Spinal cord (tissue), 10 donors: ENCODE measurements around the gene PDXDC1. TPM values are rescaled to one million over a fixed set of nuclear protein-coding genes. Genes with fewer than 3 reads are reported as not detected.
"Not testable (repeated sequence)": the region's sequence is repeated elsewhere in the genome, so short reads cannot be mapped to it uniquely, and the experiment has no call there.

Experiments used
- DNase-seq, 6 donors: peaks; one replicate each; pipeline versions ENCODE4 v3.0.0 to v3.0.0-alpha.2; 2013 to 2015; ENCODE audit warnings: low spot score in 6 of 6, low read depth in 4 of 6
- H3K27ac ChIP-seq: one replicate; pipeline ENCODE4 v1.5.1; 2013; ENCODE audit warnings: low read depth, low read length, control low read depth
- H3K27me3 ChIP-seq: one replicate; pipeline ENCODE4 v1.6.1; 2013; ENCODE audit warnings: low read length; ENCODE audit not compliant: control insufficient read depth, insufficient read depth
- H3K36me3 ChIP-seq: one replicate; pipeline ENCODE4 v1.6.1; 2013; ENCODE audit warnings: low read length; ENCODE audit not compliant: control insufficient read depth, insufficient read depth
- H3K4me1 ChIP-seq: one replicate; pipeline ENCODE4 v1.6.1; 2013; ENCODE audit warnings: low read length; ENCODE audit not compliant: control insufficient read depth, insufficient read depth
- H3K4me3 ChIP-seq: one replicate; pipeline ENCODE4 v1.5.1; 2013; ENCODE audit warnings: low read depth, low read length, control low read depth
- H3K9me3 ChIP-seq: one replicate; pipeline ENCODE4 v1.6.1; 2013; ENCODE audit warnings: low read length; ENCODE audit not compliant: control insufficient read depth, insufficient read depth
- WGBS: methylation state at CpG from one replicate; pipeline ENCODE4 v1.1.5; 2013; ENCODE audit warnings: missing lambda C conversion rate; ENCODE audit not compliant: insufficient coverage; 5-methylcytosine and 5-hydroxymethylcytosine counted together
- polyA plus RNA-seq, 2 donors: library from polyadenylated mRNA; unstranded; fragments of 120-200 nt; gene quantifications; one replicate each; pipeline ENCODE4 v1.2.1, GENCODE V29; 2013; ENCODE audit not compliant: insufficient read length in 2 of 2
- total RNA-seq, 2 donors: library from RNA; depleted of rRNA in 1 of 2; stranded (reverse); fragments of 120-200 nt in 1 of 2; fragments of >200 nt in 1 of 2; gene quantifications; one replicate each; pipeline versions ENCODE4 v1.2.3 to v1.2.4, GENCODE V29; 2013 to 2014
- donor health status: healthy.

Gene PDXDC1
- total and polyA plus RNA-seq, 4 donors = 52.3 to 82.9 (median 57.8) TPM

DNA sequence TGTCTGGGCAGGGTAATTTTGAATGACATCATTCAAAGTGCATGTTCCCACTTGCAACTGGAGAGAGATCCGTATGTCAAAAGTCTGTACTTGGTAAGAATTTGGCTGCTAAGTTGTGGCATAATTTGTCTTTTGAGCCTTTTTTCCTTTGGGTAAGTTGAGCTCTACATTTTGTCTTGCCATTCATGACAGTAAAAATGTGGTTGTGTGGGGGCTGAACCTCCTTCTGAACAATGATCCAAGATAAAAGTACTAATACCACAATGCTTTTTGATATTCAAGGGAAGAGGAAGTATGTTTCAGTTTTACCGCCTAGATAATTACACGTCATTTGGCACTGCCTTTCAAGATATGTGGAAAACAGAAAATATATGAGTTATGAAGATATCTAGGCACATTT is 32.1 kb upstream of the PDXDC1 start:
- not testable (repeated sequence) for H3K27ac ChIP-seq, H3K4me1 ChIP-seq, DNase-seq, H3K9me3 ChIP-seq, H3K27me3 ChIP-seq, H3K36me3 ChIP-seq, H3K4me3 ChIP-seq
- WGBS = no CpG with 5 or more reads among the region's 3 CpGs

DNA sequence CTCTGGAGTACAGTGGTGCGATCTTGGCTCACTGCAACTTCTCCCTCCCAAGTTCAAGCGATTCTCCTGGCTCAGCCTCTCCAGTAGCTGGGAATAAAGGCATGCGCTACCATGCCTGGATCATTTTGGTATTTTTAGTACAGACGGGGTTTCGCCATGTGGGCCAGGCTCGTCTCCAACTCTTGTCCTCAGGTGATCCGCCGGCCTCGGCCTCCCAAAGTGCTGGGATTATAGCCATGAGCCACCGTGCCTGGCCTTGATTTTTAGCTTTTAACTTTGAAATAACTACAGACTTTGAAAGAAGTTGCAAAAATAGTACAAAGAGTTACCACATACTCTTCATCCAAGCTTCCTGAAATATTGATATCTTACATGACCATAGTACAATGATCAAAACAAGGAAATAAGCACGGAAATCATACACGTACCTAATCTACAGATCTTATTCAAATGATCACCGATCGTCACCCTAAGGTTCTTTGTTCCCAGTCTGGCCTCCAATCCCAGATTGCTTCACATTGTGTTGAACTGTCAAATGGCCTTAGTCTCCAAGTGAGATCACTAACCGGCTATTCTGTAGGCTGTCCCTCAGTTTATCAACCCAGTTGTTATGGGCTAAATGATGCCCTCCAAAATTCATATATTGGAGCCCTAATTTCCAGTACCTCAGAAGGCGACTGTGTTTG is 19.1 kb upstream of the PDXDC1 start:
- Histone ChIP-seq H3K9me3 (no peaks in the 10 kb centered on the region), H3K27me3 (no peaks in the 10 kb centered on the region), H3K27ac (no peak overlapping the region), H3K4me3 (no peak overlapping the region), H3K4me1 (peaks cover 13% of the 10 kb centered on the region), H3K36me3 (peaks cover 2% of the 10 kb centered on the region)
- DNase-seq = no peak
- WGBS = 91% methylated on average over 14 of the region's 16 CpGs

DNA sequence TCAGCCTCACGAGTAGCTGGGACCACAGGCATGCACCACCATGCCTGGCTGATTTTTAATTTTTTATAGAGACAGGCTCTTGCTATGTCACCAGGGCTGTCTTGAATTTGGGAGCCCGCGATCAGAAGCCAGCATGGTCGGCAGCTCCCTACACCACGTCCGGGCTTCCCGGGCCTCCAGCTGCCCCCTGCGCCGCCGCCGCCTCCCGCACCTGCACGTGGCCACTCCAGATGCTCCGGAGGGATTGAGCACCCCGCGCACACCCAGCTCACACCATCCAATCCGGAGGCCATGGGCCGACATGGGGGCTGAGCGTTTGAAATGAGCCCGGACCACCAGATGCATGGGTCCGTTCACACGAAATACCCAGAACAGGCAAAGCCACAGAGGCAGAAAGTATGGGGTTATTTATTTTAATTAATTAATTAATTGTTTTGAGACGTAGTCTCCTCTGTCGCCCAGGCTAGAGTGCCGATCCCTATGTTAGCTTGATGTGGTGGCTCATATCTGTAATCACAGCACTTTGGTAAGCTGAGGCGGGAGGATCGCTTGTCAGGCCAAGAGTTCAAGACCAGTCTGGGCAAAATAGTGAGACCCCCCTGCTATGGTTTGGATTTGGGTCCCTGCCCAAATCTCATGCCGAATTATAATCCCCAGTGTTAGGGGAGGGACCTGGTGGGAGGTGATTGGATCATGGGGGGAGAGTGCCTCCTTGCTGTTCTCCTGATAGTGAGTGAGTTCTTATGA is 17.1 kb upstream of the PDXDC1 start:
- no peak for DNase-seq
- WGBS = 95% methylated on average over 24 of the region's 28 CpGs

DNA sequence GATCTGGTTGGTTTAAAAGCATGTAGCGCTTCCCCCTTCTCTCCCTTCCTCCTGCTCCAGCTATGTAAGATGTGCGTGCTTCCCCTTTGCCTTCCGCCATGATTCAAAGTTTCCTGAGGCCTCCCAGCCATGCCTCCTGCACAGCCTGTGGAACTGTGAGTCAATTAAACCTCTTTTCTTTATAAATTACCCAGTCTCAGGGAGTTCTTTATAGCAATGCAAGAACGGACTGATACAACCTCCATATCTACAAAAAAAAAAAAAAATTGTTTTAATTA is 16.6 kb upstream of the PDXDC1 start:
- H3K4me3 ChIP-seq = no peak overlapping the region
- DNase-seq = peak in 1 of 6 donors; percentile 16
- H3K36me3 ChIP-seq = peaks cover 2% of the 10 kb centered on the region
- no peak overlapping the region for H3K27ac ChIP-seq
- H3K27me3 ChIP-seq = peaks cover 3% of the 10 kb centered on the region
- H3K9me3 ChIP-seq = peaks cover 1% of the 10 kb centered on the region
- peaks cover 13% of the 10 kb centered on the region for H3K4me1 ChIP-seq
- WGBS = 79% methylated on average over 3 of the region's 4 CpGs

More for the DNA sequence above, 17.1 kb upstream of the PDXDC1 start:
- Histone ChIP-seq H3K27ac (no peak overlapping the region), H3K27me3 (no peaks in the 10 kb centered on the region), H3K36me3 (peaks cover 2% of the 10 kb centered on the region), H3K4me3 (no peak overlapping the region), H3K9me3 (no peaks in the 10 kb centered on the region), H3K4me1 (peaks cover 13% of the 10 kb centered on the region)

DNA sequence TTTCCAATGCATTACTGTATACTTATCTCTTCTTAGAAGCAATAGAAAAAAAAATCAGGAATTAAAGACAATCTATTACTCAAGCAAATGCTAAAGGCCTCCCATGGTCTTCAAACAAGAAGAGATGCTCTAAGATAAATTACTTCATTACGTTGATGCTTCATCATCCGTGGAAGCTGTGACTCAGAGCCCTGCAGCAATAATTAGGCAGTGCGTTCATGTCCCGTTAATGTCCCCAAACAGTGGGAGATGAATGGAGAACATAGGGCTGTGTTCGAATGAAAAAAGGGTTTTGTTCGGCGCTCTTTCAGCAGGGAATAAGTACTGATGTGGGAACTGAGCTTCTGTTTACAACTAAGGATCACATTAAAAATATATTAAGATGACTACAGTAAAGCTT is 15.9 kb upstream of the PDXDC1 start:
- WGBS = 22% methylated on average over 4 of the region's 7 CpGs
- H3K27ac ChIP-seq = no peak overlapping the region
- no peak overlapping the region for H3K4me3 ChIP-seq
- peaks cover 8% of the 10 kb centered on the region for H3K27me3 ChIP-seq
- peaks cover 2% of the 10 kb centered on the region for H3K36me3 ChIP-seq
- peaks cover 13% of the 10 kb centered on the region for H3K4me1 ChIP-seq
- peaks cover 5% of the 10 kb centered on the region for H3K9me3 ChIP-seq
- DNase-seq = peak; percentile 31 to 98 (median 70)

DNA sequence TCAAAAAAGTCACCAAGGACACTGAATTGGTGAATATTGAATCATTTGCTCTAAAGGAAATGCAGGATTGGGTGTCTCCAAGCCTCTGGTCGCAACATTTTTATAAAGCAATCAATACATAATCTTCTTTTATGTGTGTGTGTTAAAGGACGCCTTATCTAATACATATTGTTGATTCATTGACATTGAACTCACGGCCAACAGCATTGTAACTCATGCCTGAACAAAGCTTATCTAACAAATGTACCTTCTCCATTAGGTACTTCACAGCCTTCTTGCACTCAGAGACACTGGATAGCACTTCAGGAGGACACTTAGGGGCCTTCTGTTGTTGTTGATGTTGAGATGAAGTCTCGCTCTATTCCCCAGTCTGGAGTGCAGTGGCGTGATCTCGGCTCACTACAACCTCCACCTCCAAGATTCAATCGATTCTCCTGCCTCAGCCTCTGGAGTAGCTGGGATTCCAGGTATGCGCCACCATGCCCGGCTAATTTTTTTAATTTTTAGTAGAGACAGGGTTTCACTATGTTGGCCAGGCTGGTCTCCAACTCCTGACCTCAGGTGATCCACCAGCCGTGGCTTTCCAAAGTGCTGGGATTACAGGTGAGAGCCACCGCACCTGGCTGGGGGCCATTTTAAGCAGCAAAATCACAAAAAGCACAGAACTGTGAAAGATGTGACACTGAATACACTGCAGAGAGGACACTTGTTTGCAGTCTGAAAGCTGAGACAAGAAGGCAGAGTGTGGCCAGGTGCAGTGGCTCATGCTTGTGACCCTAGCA is 13.2 kb upstream of the PDXDC1 start:
- no peak for DNase-seq
- 96% methylated on average over 4 of the region's 11 CpGs for WGBS
- Histone ChIP-seq H3K4me1 (peaks cover 13% of the 10 kb centered on the region), H3K4me3 (no peak overlapping the region), H3K27me3 (peaks cover 8% of the 10 kb centered on the region), H3K27ac (no peak overlapping the region), H3K36me3 (peaks cover 2% of the 10 kb centered on the region), H3K9me3 (peaks cover 5% of the 10 kb centered on the region)

DNA sequence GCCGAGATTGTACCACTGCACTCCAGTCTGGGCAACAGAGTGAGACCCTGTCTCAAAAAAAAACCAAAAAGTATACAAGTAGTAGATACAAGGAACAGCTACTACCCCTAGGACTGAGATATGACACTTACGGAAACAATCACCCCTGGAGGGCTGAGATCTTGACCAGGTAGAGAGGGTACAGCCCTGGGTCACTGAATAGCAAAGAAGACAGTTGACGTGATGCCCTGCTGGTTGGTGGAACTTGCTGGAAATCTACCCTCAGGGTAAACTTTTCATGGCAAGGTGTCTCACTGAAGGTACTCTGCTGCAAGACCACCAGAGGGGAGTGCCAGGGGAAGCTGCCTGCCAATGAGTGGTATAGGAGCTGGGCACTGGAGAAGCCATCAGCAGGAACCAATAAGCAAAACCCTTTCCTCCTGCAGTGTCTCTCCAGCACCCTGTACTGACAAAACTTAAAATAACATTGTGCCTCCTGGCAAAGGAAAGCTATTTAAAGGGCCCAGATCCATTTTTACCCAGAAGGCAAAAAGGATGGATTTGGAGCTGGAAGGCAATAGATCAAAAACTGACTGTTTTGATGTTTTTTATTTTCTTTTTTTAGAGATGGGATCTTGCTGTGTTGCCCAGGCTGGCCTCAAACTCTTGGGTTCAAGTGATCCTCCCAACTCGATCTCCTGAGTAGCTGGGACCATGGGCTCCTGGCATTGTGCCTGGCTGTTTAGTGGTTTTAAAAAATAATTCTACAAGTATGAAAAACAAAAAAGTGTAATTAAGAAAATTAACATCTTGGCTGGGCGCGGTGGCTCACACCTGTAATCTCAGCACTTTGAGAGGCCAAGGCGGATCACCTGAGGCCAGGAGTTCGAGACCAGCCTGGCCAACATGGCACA is 11.3 kb upstream of the PDXDC1 start:
- Histone ChIP-seq H3K27ac (no peak overlapping the region), H3K4me1 (peaks cover 3% of the 10 kb centered on the region), H3K27me3 (peaks cover 8% of the 10 kb centered on the region), H3K9me3 (peaks cover 5% of the 10 kb centered on the region), H3K36me3 (no peaks in the 10 kb centered on the region), H3K4me3 (no peak overlapping the region)
- 98% methylated on average over 2 of the region's 8 CpGs for whole genome bisulfite sequencing
- no peak for DNase-seq

DNA sequence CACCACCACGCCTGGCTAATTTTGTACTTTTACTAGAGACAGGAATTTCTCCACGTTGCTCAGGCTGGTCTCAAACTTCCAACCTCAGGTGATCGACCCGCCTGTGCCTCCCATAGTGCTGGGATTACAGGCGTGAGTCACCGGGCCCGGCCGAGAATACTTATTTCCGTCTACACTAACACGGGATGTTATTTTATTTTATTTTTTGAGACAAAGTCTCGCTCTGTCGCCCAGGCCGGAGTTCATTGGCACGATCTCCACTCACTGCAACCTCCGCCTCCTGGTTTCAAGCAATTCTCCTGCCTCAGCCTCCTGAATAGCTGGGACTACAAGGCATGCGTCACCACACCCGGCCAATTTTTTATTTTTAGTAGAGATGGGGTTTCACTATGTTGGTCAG is 9.5 kb upstream of the PDXDC1 start:
- H3K9me3 ChIP-seq = peaks cover 5% of the 10 kb centered on the region
- no peak overlapping the region for H3K4me3 ChIP-seq
- H3K27ac ChIP-seq = no peak overlapping the region
- WGBS = 91% methylated on average over 14 of the region's 17 CpGs
- peaks cover 8% of the 10 kb centered on the region for H3K27me3 ChIP-seq
- H3K4me1 ChIP-seq = no peaks in the 10 kb centered on the region
- H3K36me3 ChIP-seq = no peaks in the 10 kb centered on the region
- no peak for DNase-seq

DNA sequence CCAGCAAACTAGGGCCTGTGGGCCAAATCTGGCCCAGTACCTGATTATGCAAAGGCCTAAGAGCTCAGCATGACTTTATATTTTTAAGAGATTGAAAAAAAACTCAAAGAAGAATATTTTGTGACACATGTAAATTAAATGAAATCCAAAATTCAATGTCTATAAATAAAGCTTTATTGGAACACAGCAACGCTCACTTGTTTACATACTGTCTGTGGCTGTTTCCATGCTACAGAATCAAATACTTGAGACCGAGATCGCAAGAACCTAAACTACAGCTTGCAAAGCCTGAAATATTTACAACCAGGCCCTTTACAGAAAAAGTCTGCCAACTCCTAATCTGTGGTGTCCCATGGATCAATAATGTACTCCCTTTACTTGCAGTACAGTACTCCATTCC is 5.0 kb upstream of the PDXDC1 start:
- DNase-seq, H3K27ac ChIP-seq, H3K36me3 ChIP-seq, H3K4me3 ChIP-seq, H3K9me3 ChIP-seq, H3K27me3 ChIP-seq, H3K4me1 ChIP-seq: not testable (repeated sequence)
- 93% methylated on average over 3 of the region's 3 CpGs for WGBS
